GM12878 (cell line): ENCODE data around the gene LRRC4. TPM values are rescaled to one million over a fixed set of nuclear protein-coding genes. Genes with fewer than 3 reads are reported as not detected.

ENCODE experiments used
- ATAC-seq: fragments of 200-7000 bp; cut with Tn5 transposase; 3 replicates; pipeline ENCODE4 v1.9.1; 2020; ENCODE audit warnings: mild to moderate bottlenecking, moderate library complexity
- BruUV-seq: library from RNA; stranded (reverse); fragments of 400-500 nt; replicated peaks from 2 replicates; lab custom pipeline; 2021; lab: Mats Ljungman, UMichigan
- CTCF ChIA-PET: fragments of 300-600 bp; sonication (Branson Sonifier 250); formaldehyde crosslinking; extraction: SDS; loops from one replicate; lab custom pipeline; 2021; ENCODE audit warnings: inconsistent platforms; lab: Yijun Ruan, JAX
- POLR2A ChIA-PET: fragments of 350-600 bp; formaldehyde crosslinking; extraction: SDS; loops from one replicate; lab custom pipeline; 2021; ENCODE audit warnings: inconsistent platforms; lab: Charles Lee
- RAD21 ChIA-PET: fragments of 300-600 bp; sonication (Branson Sonifier 250); formaldehyde crosslinking; loops from one replicate; lab custom pipeline; 2023; ENCODE audit warnings: antibody characterized with exemption; ENCODE audit not compliant: unreplicated experiment; lab: Charles Lee
- SMC1A ChIA-PET: fragments of 300-600 bp; sonication (Branson Sonifier 250); formaldehyde crosslinking; loops from one replicate; lab custom pipeline; 2023; ENCODE audit not compliant: unreplicated experiment, uncharacterized antibody; lab: Charles Lee
- DNase-seq: peaks from one replicate; pipeline ENCODE4 v3.0.0-alpha.2; 2011; ENCODE audit warnings: low read depth, low spot score
- FAIRE-seq: peaks from 3 replicates; lab custom pipeline; 2011; peaks lifted over from hg19 to GRCh38; lab: Jason Lieb, UNC
- H2AFZ ChIP-seq: 2 replicates; pipeline ENCODE4 v1.6.0; 2011; ENCODE audit warnings: low read depth, low read length, control low read depth; ENCODE audit not compliant: control insufficient read depth
- H3K27ac ChIP-seq: 2 replicates; pipeline ENCODE4 v1.5.1; 2011; ENCODE audit warnings: control low read depth; ENCODE audit not compliant: control insufficient read depth, insufficient read depth
- H3K27me3 ChIP-seq, 2 experiments: replicated peaks in 1 of 2; 2 replicates each; pipeline versions ENCODE4 v1.6.0 to v1.6.1; 2011; ENCODE audit warnings: low read length in 1 of 2; ENCODE audit not compliant: control insufficient read depth in 2 of 2, insufficient read depth in 2 of 2
- H3K36me3 ChIP-seq, 2 experiments: 2 replicates each; pipeline ENCODE4 v1.5.1; 2011; ENCODE audit warnings: low read length in 1 of 2; ENCODE audit not compliant: control insufficient read depth in 2 of 2, insufficient read depth in 2 of 2
- H3K4me1 ChIP-seq: 2 replicates; pipeline ENCODE4 v1.6.1; 2011; ENCODE audit warnings: mild to moderate bottlenecking, low read length, moderate library complexity, mixed read lengths; ENCODE audit not compliant: control insufficient read depth, insufficient read depth
- H3K4me2 ChIP-seq: 2 replicates; pipeline ENCODE4 v1.6.0; 2011; ENCODE audit warnings: control low read depth; ENCODE audit not compliant: control insufficient read depth, insufficient read depth
- H3K4me3 ChIP-seq: fragments of 200-600 bp; sonication (generic); 2 replicates; pipeline ENCODE4 v1.5.1; 2016
- H3K79me2 ChIP-seq: 2 replicates; pipeline ENCODE4 v1.6.0; 2011; ENCODE audit warnings: low read length; ENCODE audit not compliant: control insufficient read depth, insufficient read depth
- H3K9ac ChIP-seq: 2 replicates; pipeline ENCODE4 v1.8.0; 2011; ENCODE audit warnings: low read length, control low read depth, mixed read lengths; ENCODE audit not compliant: control insufficient read depth, insufficient read depth
- H3K9me3 ChIP-seq: replicated peaks from 3 replicates; pipeline ENCODE4 v1.5.1; 2011; ENCODE audit warnings: mild to moderate bottlenecking, low read length; ENCODE audit not compliant: control insufficient read depth, insufficient read depth
- H4K20me1 ChIP-seq: 2 replicates; pipeline ENCODE4 v1.6.0; 2011; ENCODE audit not compliant: control insufficient read depth, insufficient read depth
- ATF3 ChIP-seq: IDR thresholded peaks from 2 replicates; pipeline ENCODE4 v1.6.1; 2011; ENCODE audit warnings: low read depth, mild to moderate bottlenecking, low read length, moderate library complexity, borderline replicate concordance; ENCODE audit errors: extremely low read depth
- CEBPZ ChIP-seq: fragments of 150-350 bp; IDR thresholded peaks from 2 replicates; pipeline ENCODE4 v1.6.1; 2016; ENCODE audit warnings: low read depth, low read length
- CTCF ChIP-seq, 3 experiments: IDR thresholded peaks in 2 of 3; conservative IDR thresholded peaks in 1 of 3; 2 replicates each; pipeline ENCODE4 v1.5.1; 2011; ENCODE audit warnings: low read depth in 3 of 3, low read length in 3 of 3, mild to moderate bottlenecking in 3 of 3, control low read depth in 2 of 3, moderate library complexity in 2 of 3, inconsistent platforms in 1 of 3, mixed read lengths in 1 of 3; ENCODE audit not compliant: control insufficient read depth in 2 of 3, insufficient read depth in 1 of 3; ENCODE audit errors: extremely low read depth in 1 of 3
- EED ChIP-seq: sonication (generic); IDR thresholded peaks from 2 replicates; pipeline ENCODE4 v1.6.1; 2016; ENCODE audit warnings: antibody characterized with exemption, low read depth
- HDGF ChIP-seq: fragments of 450-650 bp; IDR thresholded peaks from 2 replicates; pipeline ENCODE4 v1.6.1; 2016; ENCODE audit warnings: antibody characterized with exemption
- LARP7 ChIP-seq: fragments of 450-650 bp; IDR thresholded peaks from 2 replicates; pipeline ENCODE4 v1.6.1; 2017; ENCODE audit warnings: mild to moderate bottlenecking
- NRF1 ChIP-seq: conservative IDR thresholded peaks from 2 replicates; pipeline ENCODE4 v1.6.1; 2011; ENCODE audit warnings: mild to moderate bottlenecking, low read depth, low read length, improper control_type of control experiment
- POLR2AphosphoS2 ChIP-seq: IDR thresholded peaks from 2 replicates; pipeline ENCODE4 v1.6.1; 2011; ENCODE audit warnings: low read depth, mild to moderate bottlenecking, low read length, improper control_type of control experiment, moderate library complexity
- RUNX3 ChIP-seq: IDR thresholded peaks from 2 replicates; pipeline ENCODE4 v1.6.1; 2012; ENCODE audit warnings: low read length, inconsistent platforms
- SIN3A ChIP-seq: IDR thresholded peaks from 2 replicates; pipeline ENCODE4 v1.6.1; 2012; ENCODE audit warnings: low read depth, low read length, improper control_type of control experiment
- SMARCA5 ChIP-seq: fragments of 450-650 bp; IDR thresholded peaks from 2 replicates; pipeline ENCODE4 v1.6.1; 2017; ENCODE audit warnings: mild to moderate bottlenecking
- WGBS: methylation state at CpG from one replicate; pipeline ENCODE4 v1.1.6; 2016; ENCODE audit warnings: low lambda C conversion rate; ENCODE audit not compliant: insufficient replicate concordance, insufficient coverage; ENCODE audit errors: missing lambda C conversion rate; 5-methylcytosine and 5-hydroxymethylcytosine counted together
- in situ Hi-C: fragments of 300-500 bp; cut with MboI; formaldehyde crosslinking; loops from 9 replicates; pipeline ENCODE4 v1.14.3; 2018; ENCODE audit warnings: mixed read lengths
- intact Hi-C: fragments of 100-400 bp; cut with micrococcal nuclease; formaldehyde crosslinking; loops from one replicate; pipeline ENCODE4 v1.14.2; 2022; ENCODE audit not compliant: unreplicated experiment
- polyA plus RNA-seq, 11 experiments: library from polyadenylated mRNA; depleted of rRNA in 4 of 11; unstranded in 6 of 11; stranded (reverse) in 5 of 11; fragments of >200 nt; fragmentation: Nextera tagmentation in 4 of 11; fragmentation: Illumina TruSeq in 1 of 11; extraction: Ambion mirVana in 4 of 11; extraction: Trizol in 1 of 11; gene quantifications; 1 replicate in 1 of 11; 2 replicates in 10 of 11; pipeline versions ENCODE4 v1.2.1 to v1.2.3, GENCODE V29; 2011 to 2016; ENCODE audit warnings: inconsistent platforms in 2 of 11, missing spikeins in 2 of 11, low read depth in 1 of 11
- total RNA-seq, 4 experiments: library from RNA; depleted of rRNA in 3 of 4; stranded (reverse); fragments of >200 nt in 3 of 4; fragmentation: Illumina TruSeq in 1 of 4; extraction: Trizol in 1 of 4; gene quantifications; 2 replicates each; pipeline versions ENCODE4 v1.2.1 to v1.2.3, GENCODE V29; 2013 to 2021

LRRC4 gene
- total and polyA plus RNA-seq, 10 of the 15 experiments (the other 5 are each of a cell fraction or from before 2014, with no cell fraction given), result 0.06 to 0.85 (median 0.12) TPM; not detected in 4

- Histone ChIP-seq H3K4me2 (no peak overlapping the region), H3K4me3 (no peak overlapping the region), H3K79me2 (no peaks in the 10 kb centered on the region), H4K20me1 (peaks cover 2% of the 10 kb centered on the region; the same call in 1 of the 2 replicates), H3K9ac (no peak overlapping the region), H2AFZ (no peak overlapping the region), H3K9me3 (no peaks in the 10 kb centered on the region), H3K27me3 (no peaks in the 10 kb centered on the region), H3K4me1 (no peaks in the 10 kb centered on the region), H3K36me3 (peaks cover 4 to 37% of the 10 kb centered on the region in 2 experiments), H3K27ac (no peak overlapping the region)
- no peak for ATAC-seq
- RAD21 ChIA-PET, result no interaction called here
- no peak for DNase-seq
- POLR2A ChIA-PET, result no interaction called here
- intact Hi-C loops, result no loop called here
- in situ Hi-C loops, result no loop called here
- 100% methylated on average over 4 of the region's 4 CpGs for WGBS
- no peak for FAIRE-seq
- SMC1A ChIA-PET, result interaction anchor here (1.6 kb wide), 1 partner anchor 9 kb away, joined by 4 read pairs; no protein-coding TSS in a partner anchor
- BruUV-seq, result no TSS peak
- TF ChIP-seq HDGF (no peak), SIN3A (no peak), ATF3 (no peak), RUNX3 (no peak), SMARCA5 (no peak), POLR2AphosphoS2 (no peak)
- CTCF ChIA-PET, result no interaction called here
Observed at GRCh38 chr7:128014811-128015210, 16.4 kb downstream of the LRRC4 start.

GRCh38 chr7:128011131-128011661 lies 20.0 kb downstream of the LRRC4 start:
- POLR2A ChIA-PET, result no interaction called here
- H4K20me1 ChIP-seq, result no peaks in the 10 kb centered on the region
- no peaks in the 10 kb centered on the region for H3K4me1 ChIP-seq
- RAD21 ChIA-PET, result no interaction called here
- CTCF ChIA-PET, result interaction anchor here (1.7 kb wide), 1 partner anchor 10 kb away, joined by 5 read pairs; no protein-coding TSS in a partner anchor
- intact Hi-C loops, result no loop called here
- SMC1A ChIA-PET, result no interaction called here
- WGBS, result 95% methylated on average over 2 of the region's 2 CpGs
- FAIRE-seq (no peak), DNase-seq (no peak), ATAC-seq (no peak)
- no peaks in the 10 kb centered on the region for H3K27me3 ChIP-seq
- H3K36me3 ChIP-seq, result peaks cover 11 to 22% of the 10 kb centered on the region in 2 experiments; a peak in 3 of 4 replicates
- H3K9ac ChIP-seq, result no peak overlapping the region
- no TSS peak for BruUV-seq
- no peak overlapping the region for H3K4me2 ChIP-seq
- no peak overlapping the region for H2AFZ ChIP-seq
- no peaks in the 10 kb centered on the region for H3K79me2 ChIP-seq
- in situ Hi-C loops, result no loop called here
- no peak overlapping the region for H3K4me3 ChIP-seq
- H3K27ac ChIP-seq, result no peak overlapping the region
- H3K9me3 ChIP-seq, result no peaks in the 10 kb centered on the region
- TF ChIP-seq LARP7 (no peak), EED (no peak), NRF1 (no peak), CEBPZ (no peak), CTCF (IDR thresholded peaks at IDR 0.05 in 2 of 3, conservative IDR thresholded peaks at IDR 0.05 in 1 of 3; ENCODE audit: control insufficient read depth in 2 of 3, extremely low read depth in 1 of 3, insufficient read depth in 1 of 3, low read depth in 3 of 3, low read length in 3 of 3) (no peak)
